ENCODE measurements around the gene ISOC2.
"Not testable (repeated sequence)": the region's sequence is repeated elsewhere in the genome, so short reads cannot be mapped to it uniquely, and the experiment has no call there.

The ISOC2 gene

GRCh38 chr19:55461259-55461973 is at the start of gene ISOC2:
ISOC2 (minus strand) TSS chr19:55461642; CDS start chr19:55456486, 5,156 bp downstream.
- peak; percentile 100 for DNase-seq

- no peak for DNase-seq
Observed at GRCh38 chr19:55508120-55508519, 46.7 kb upstream of the ISOC2 start.

GRCh38 chr19:55504981-55505380 is 43.5 kb upstream of the ISOC2 start:
- DNase-seq: no peak

GRCh38 chr19:55504252-55504603 is 42.8 kb upstream of the ISOC2 start:
- DNase-seq: no peak

- DNase-seq: peak; percentile 95
Observed at GRCh38 chr19:55503502-55504251, 42.2 kb upstream of the ISOC2 start.

GRCh38 chr19:55503157-55503501 is 41.7 kb upstream of the ISOC2 start:
- no peak for DNase-seq

- no peak for DNase-seq
Observed at GRCh38 chr19:55502197-55502952, 40.9 kb upstream of the ISOC2 start.

- DNase-seq: no peak
Observed at GRCh38 chr19:55500368-55500952, 39.0 kb upstream of the ISOC2 start.

GRCh38 chr19:55498246-55498840 is 36.9 kb upstream of the ISOC2 start:
- DNase-seq: no peak

GRCh38 chr19:55497763-55498162 is 36.3 kb upstream of the ISOC2 start:
- DNase-seq: no peak

GRCh38 chr19:55496820-55497219 is 35.4 kb upstream of the ISOC2 start:
- not testable (repeated sequence) for DNase-seq

- DNase-seq: no peak
Observed at GRCh38 chr19:55495646-55496349, 34.4 kb upstream of the ISOC2 start.

GRCh38 chr19:55494172-55494761 is 32.8 kb upstream of the ISOC2 start:
- no peak for DNase-seq

GRCh38 chr19:55493645-55494171 is 32.3 kb upstream of the ISOC2 start:
- no peak for DNase-seq

- no peak for DNase-seq
Observed at GRCh38 chr19:55493052-55493644, 31.7 kb upstream of the ISOC2 start.

- DNase-seq: no peak
Observed at GRCh38 chr19:55492362-55492944, 31.0 kb upstream of the ISOC2 start.

- DNase-seq: no peak
Observed at GRCh38 chr19:55491546-55492360, 30.3 kb upstream of the ISOC2 start.

GRCh38 chr19:55490478-55491432 is 29.3 kb upstream of the ISOC2 start:
- no peak for DNase-seq
